ENCODE measurements around the gene ZNF784. TPM values are rescaled to one million over a fixed set of nuclear protein-coding genes. Genes with fewer than 3 reads are reported as not detected.
A peak's percentile ranks its signal among the peaks of the same experiment; 100 is the strongest.

The ZNF784 gene
- total and polyA plus RNA-seq, 2 of the 8 experiments (the other 6 are each of a cell fraction or from before 2014, with no cell fraction given), result 6.5 to 8.0 TPM

- H4K20me1 ChIP-seq (replicated peaks in 1 of 2; ENCODE audit: control insufficient read depth in 1 of 2, insufficient read depth in 2 of 2, low read length in 2 of 2), result peaks cover 1 to 5% of the 10 kb centered on the region in 2 experiments
- peaks cover 0 to 3% (median 0%) of the 10 kb centered on the region in 4 experiments; a peak in 3 of 7 replicates for H3K4me1 ChIP-seq (replicated peaks in 1 of 4; ENCODE audit: control insufficient read depth in 3 of 4, insufficient read depth in 4 of 4, low read length in 3 of 4)
- H3K14ac ChIP-seq (ENCODE audit: insufficient read length), result no peak overlapping the region
- H3K4ac ChIP-seq (replicated peaks; ENCODE audit: insufficient read length, low read depth, low read length), result no peak overlapping the region
- no peak overlapping the region for H2AK5ac ChIP-seq (ENCODE audit: low read depth, low read length)
- WGBS, 2 experiments (ENCODE audit: extremely low coverage in 1 of 2, insufficient coverage in 1 of 2, insufficient read length in 1 of 2, insufficient replicate concordance in 2 of 2, low coverage in 1 of 2, low lambda C conversion rate in 2 of 2, missing lambda C conversion rate in 1 of 2), result 91% methylated on average over 7 of the region's 7 CpGs; no CpG with 5 or more reads in 1 of the 2 experiments
- H4K91ac ChIP-seq (replicated peaks; ENCODE audit: insufficient read length, low read length), result no peak overlapping the region
- no peak overlapping the region for H3K27ac ChIP-seq (ENCODE audit: low read depth, low read length)
- no peaks in the 10 kb centered on the region for H3K9me3 ChIP-seq (ENCODE audit: insufficient read depth in 2 of 2, low read depth in 1 of 2, low read length in 1 of 2)
- H3K23ac ChIP-seq (ENCODE audit: insufficient read length), result no peak overlapping the region
- H3K36me3 ChIP-seq (ENCODE audit: control insufficient read depth in 2 of 4, insufficient read depth in 4 of 4, low read length in 3 of 4), result peaks cover 0 to 11% (median 1%) of the 10 kb centered on the region in 4 experiments; a peak in 4 of 8 replicates
- no peaks in the 10 kb centered on the region for H3K79me1 ChIP-seq (ENCODE audit: low read depth, low read length)
- DNase-seq (ENCODE audit: low read depth in 1 of 2, low spot score in 2 of 2), result no peak
- no peaks in the 10 kb centered on the region for H3K79me2 ChIP-seq (ENCODE audit: control insufficient read depth in 1 of 2, insufficient read depth in 2 of 2, low read length in 2 of 2)
- H3K4me3 ChIP-seq (ENCODE audit: extremely low read depth in 1 of 4, insufficient read depth in 2 of 4, low read depth in 3 of 4, low read length in 4 of 4), result peak overlapping the region; percentile 25 to 95 (median 59); a peak in 7 of 8 replicates
- ChIA-PET POLR2A (ENCODE audit: partially characterized antibody) (interaction anchor here (1.0 to 6.8 kb wide), 7 partner anchors 10 to 171 kb away, joined by 3 to 32 read pairs (median 6); partner anchors contain the start of genes CCDC106, ZNF581 and ZNF865), CTCF (ENCODE audit: partially characterized antibody) (interaction anchor here (0.8 to 8.0 kb wide), 3 partner anchors 9 to 29 kb away, joined by 3 to 38 read pairs (median 9); partner anchors contain the start of gene ZNF865)
- H2BK5ac ChIP-seq (ENCODE audit: low read depth, low read length), result no peak overlapping the region
- no peak overlapping the region for H2AFZ ChIP-seq (ENCODE audit: low read length)
- peak overlapping the region; percentile 29 to 50; a peak in 1 of 4 replicates for H3K4me2 ChIP-seq (ENCODE audit: insufficient read depth in 1 of 2, low read depth in 2 of 2, low read length in 2 of 2)
- no peak overlapping the region for H3K18ac ChIP-seq (ENCODE audit: extremely low read depth, low read length)
- no peak overlapping the region for H2BK12ac ChIP-seq (ENCODE audit: low read depth, low read length)
- FAIRE-seq, result no peak
- H2BK120ac ChIP-seq (replicated peaks; ENCODE audit: low read depth, low read length), result no peak overlapping the region
- H2BK15ac ChIP-seq (ENCODE audit: low read length), result no peak overlapping the region
- no peaks in the 10 kb centered on the region for H3K27me3 ChIP-seq (replicated peaks in 1 of 4; ENCODE audit: control insufficient read depth in 3 of 4, extremely low read depth in 1 of 4, insufficient read depth in 3 of 4, low read length in 3 of 4)
- H4K5ac ChIP-seq (ENCODE audit: insufficient read length, low read depth, low read length), result no peak overlapping the region
- no peak overlapping the region for H3K9ac ChIP-seq (replicated peaks in 1 of 4; ENCODE audit: extremely low read depth in 1 of 4, low read depth in 3 of 4, low read length in 3 of 4)
- H3K56ac ChIP-seq (replicated peaks; ENCODE audit: insufficient read length, low read depth, low read length), result no peak overlapping the region
- H2BK20ac ChIP-seq (ENCODE audit: low read length), result no peak overlapping the region
- no peaks in the 10 kb centered on the region for H3K23me2 ChIP-seq (ENCODE audit: low read depth, low read length)
- no peak overlapping the region for H4K8ac ChIP-seq (ENCODE audit: extremely low read depth, insufficient read depth, low read length)
- TF ChIP-seq BCL11A (IDR thresholded peaks at IDR 0.05; ENCODE audit: low read depth in 2 of 2, low read length in 2 of 2) (no peak), RAD21 (IDR thresholded peaks at IDR 0.05 in 1 of 2, conservative IDR thresholded peaks at IDR 0.05 in 1 of 2; ENCODE audit: low read depth in 2 of 2, low read length in 2 of 2) (no peak)
These were observed 805 bp downstream of the ZNF784 start for GRCh38 chr19:55623561-55623960.
